Mesenchymal stem cell (in vitro differentiated cells and primary cell): Measurements from ENCODE around the gene SOCS6.

Experiments used
- DNase-seq: peaks from one replicate; pipeline ENCODE4 v3.0.0-alpha.2; 2013
- H2AFZ ChIP-seq: one replicate; pipeline ENCODE4 v1.6.1; 2013; ENCODE audit warnings: low read depth, mild to moderate bottlenecking, control low read depth, inconsistent platforms, low read length, moderate library complexity
- H2AK5ac ChIP-seq: 2 replicates; pipeline ENCODE4 v1.6.1; 2013; ENCODE audit warnings: low read length, moderate library complexity, mild to moderate bottlenecking, inconsistent platforms; ENCODE audit not compliant: severe bottlenecking
- H2BK120ac ChIP-seq: one replicate; pipeline ENCODE4 v1.6.1; 2013; ENCODE audit warnings: low read depth, mild to moderate bottlenecking, inconsistent platforms, low read length, moderate library complexity
- H2BK12ac ChIP-seq, 2 experiments: one replicate each; pipeline ENCODE4 v1.6.1; 2013; ENCODE audit warnings: inconsistent platforms in 2 of 2, low read length in 2 of 2, mild to moderate bottlenecking in 2 of 2, moderate library complexity in 2 of 2, control low read depth in 1 of 2
- H2BK15ac ChIP-seq: one replicate; pipeline ENCODE4 v1.6.1; 2013; ENCODE audit warnings: mild to moderate bottlenecking, low read depth, inconsistent platforms; ENCODE audit not compliant: poor library complexity, severe bottlenecking
- H2BK5ac ChIP-seq: 2 replicates; pipeline ENCODE4 v1.6.1; 2013; ENCODE audit warnings: low read depth, mild to moderate bottlenecking, low read length, control low read depth, inconsistent platforms; ENCODE audit not compliant: poor library complexity, severe bottlenecking
- H3K14ac ChIP-seq, 2 experiments: one replicate each; pipeline ENCODE4 v1.6.1; 2013; ENCODE audit warnings: inconsistent platforms in 2 of 2, low read length in 2 of 2, control low read depth in 1 of 2, mild to moderate bottlenecking in 1 of 2, moderate library complexity in 1 of 2
- H3K18ac ChIP-seq, 2 experiments: one replicate each; pipeline ENCODE4 v1.6.1; 2013; ENCODE audit warnings: inconsistent platforms in 2 of 2, low read length in 2 of 2, control low read depth in 1 of 2, low read depth in 1 of 2, mild to moderate bottlenecking in 1 of 2
- H3K23ac ChIP-seq, 2 experiments: one replicate each; pipeline ENCODE4 v1.6.1; 2013; ENCODE audit warnings: inconsistent platforms in 2 of 2, low read length in 2 of 2, mild to moderate bottlenecking in 2 of 2, moderate library complexity in 2 of 2, control low read depth in 1 of 2
- H3K27ac ChIP-seq: 2 replicates; pipeline ENCODE4 v1.5.1; 2013; ENCODE audit warnings: mild to moderate bottlenecking, moderate library complexity, low read length, control low read depth, inconsistent platforms; ENCODE audit not compliant: poor library complexity, severe bottlenecking
- H3K27me3 ChIP-seq, 2 experiments: 2 replicates each; pipeline versions ENCODE4 v1.6.1 to v1.7.0; 2013; ENCODE audit warnings: low read length in 2 of 2, mild to moderate bottlenecking in 2 of 2, moderate library complexity in 2 of 2, control low read depth in 1 of 2, inconsistent platforms in 1 of 2; ENCODE audit not compliant: control insufficient read depth in 1 of 2, insufficient read depth in 1 of 2
- H3K36me3 ChIP-seq, 2 experiments: 2 replicates each; pipeline versions ENCODE4 v1.6.1 to v1.7.0; 2013; ENCODE audit warnings: low read length in 2 of 2, control low read depth in 1 of 2, inconsistent platforms in 1 of 2, low read depth in 1 of 2, mild to moderate bottlenecking in 1 of 2; ENCODE audit not compliant: insufficient read depth in 2 of 2, control insufficient read depth in 1 of 2
- H3K4ac ChIP-seq, 2 experiments: one replicate each; pipeline ENCODE4 v1.6.1; 2013; ENCODE audit warnings: inconsistent platforms in 2 of 2, low read length in 2 of 2, mild to moderate bottlenecking in 2 of 2, moderate library complexity in 2 of 2, control low read depth in 1 of 2, low read depth in 1 of 2
- H3K4me1 ChIP-seq: 2 replicates; pipeline ENCODE4 v1.6.1; 2013; ENCODE audit warnings: low read depth, low read length, control low read depth; ENCODE audit not compliant: control insufficient read depth, insufficient read depth
- H3K4me2 ChIP-seq: 2 replicates; pipeline ENCODE4 v1.6.1; 2013; ENCODE audit warnings: low read length, mild to moderate bottlenecking, inconsistent platforms; ENCODE audit not compliant: poor library complexity, severe bottlenecking
- H3K4me3 ChIP-seq, 2 experiments: 2 replicates each; pipeline versions ENCODE4 v1.5.1 to v1.7.0; 2013; ENCODE audit warnings: low read length in 2 of 2, mild to moderate bottlenecking in 2 of 2, control low read depth in 1 of 2, low read depth in 1 of 2; ENCODE audit not compliant: insufficient read depth in 1 of 2
- H3K79me1 ChIP-seq: replicated peaks from 2 replicates; pipeline ENCODE4 v1.6.1; 2013; ENCODE audit warnings: mild to moderate bottlenecking, control low read depth, low read length, inconsistent platforms; ENCODE audit not compliant: poor library complexity, severe bottlenecking
- H3K9ac ChIP-seq: 2 replicates; pipeline ENCODE4 v1.7.0; 2013; ENCODE audit warnings: mild to moderate bottlenecking, low read length, moderate library complexity
- H3K9me3 ChIP-seq: 2 replicates; pipeline ENCODE4 v1.7.0; 2013; ENCODE audit warnings: mild to moderate bottlenecking, low read length; ENCODE audit not compliant: control insufficient read depth
- H4K8ac ChIP-seq: one replicate; pipeline ENCODE4 v1.6.1; 2013; ENCODE audit warnings: inconsistent platforms, mild to moderate bottlenecking, low read length, moderate library complexity
- H4K91ac ChIP-seq: one replicate; pipeline ENCODE4 v1.6.1; 2013; ENCODE audit warnings: mild to moderate bottlenecking, low read length, inconsistent platforms
- WGBS: methylation state at CpG from one replicate; pipeline ENCODE4 v1.1.7; 2013; ENCODE audit warnings: mixed read lengths; 5-methylcytosine and 5-hydroxymethylcytosine counted together

Gene SOCS6

GRCh38 chr18:70322385-70322784 is 33.5 kb downstream of the SOCS6 start:
- no peak overlapping the region for H3K4me2 ChIP-seq
- H3K4me3 ChIP-seq, result no peak overlapping the region
- H3K23ac ChIP-seq, result no peak overlapping the region
- no peaks in the 10 kb centered on the region for H3K9me3 ChIP-seq
- WGBS, result 100% methylated on average over 2 of the region's 2 CpGs
- H3K9ac ChIP-seq, result no peak overlapping the region
- peak overlapping the region; percentile 24 for H3K27ac ChIP-seq
- H2BK12ac ChIP-seq, result no peak overlapping the region
- H3K79me1 ChIP-seq, result peaks cover 14% of the 10 kb centered on the region
- H3K14ac ChIP-seq, result no peak overlapping the region
- no peak for DNase-seq
- H2AFZ ChIP-seq, result no peak overlapping the region
- H3K4me1 ChIP-seq, result peaks cover 4% of the 10 kb centered on the region
- H2BK5ac ChIP-seq, result no peak overlapping the region
- no peak overlapping the region for H4K91ac ChIP-seq
- H3K36me3 ChIP-seq, result peaks cover 14 to 37% of the 10 kb centered on the region in 2 experiments
- no peak overlapping the region for H4K8ac ChIP-seq
- no peak overlapping the region for H2BK120ac ChIP-seq
- H3K4ac ChIP-seq, result no peak overlapping the region
- H3K27me3 ChIP-seq, result no peaks in the 10 kb centered on the region
- no peak overlapping the region for H3K18ac ChIP-seq
- no peak overlapping the region for H2BK15ac ChIP-seq
- H2AK5ac ChIP-seq, result no peak overlapping the region

DNA sequence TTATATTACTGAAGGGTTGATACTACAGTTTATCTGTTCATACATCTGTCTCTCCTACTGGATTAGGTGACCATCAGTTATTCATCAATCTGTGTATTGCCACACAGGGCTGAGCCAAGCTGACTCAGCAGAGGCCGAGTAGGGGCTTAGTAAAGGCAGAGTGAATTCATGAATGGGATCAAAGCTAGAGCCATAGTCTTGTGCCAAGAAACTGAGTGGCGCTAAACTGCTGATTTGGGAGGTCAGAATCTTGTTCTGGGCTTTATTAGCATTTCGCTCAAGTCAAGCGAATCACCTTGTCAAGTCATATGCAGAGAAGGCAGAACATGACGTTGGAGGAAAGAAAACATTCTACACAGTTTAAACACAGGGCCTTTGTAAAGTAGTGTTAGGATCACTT is 34.1 kb downstream of the SOCS6 start:
- no peak overlapping the region for H2AK5ac ChIP-seq
- H4K8ac ChIP-seq, result no peak overlapping the region
- no peaks in the 10 kb centered on the region for H3K9me3 ChIP-seq
- H3K18ac ChIP-seq, result no peak overlapping the region
- H3K4me3 ChIP-seq, result no peak overlapping the region
- peaks cover 4% of the 10 kb centered on the region for H3K4me1 ChIP-seq
- H3K4me2 ChIP-seq, result no peak overlapping the region
- no peak overlapping the region for H2BK12ac ChIP-seq
- H3K9ac ChIP-seq, result no peak overlapping the region
- H3K27ac ChIP-seq, result peak overlapping the region; percentile 24
- H3K4ac ChIP-seq, result no peak overlapping the region
- peak; percentile 33 for DNase-seq
- H3K79me1 ChIP-seq, result peaks cover 14% of the 10 kb centered on the region
- no peak overlapping the region for H4K91ac ChIP-seq
- H2BK15ac ChIP-seq, result no peak overlapping the region
- H3K27me3 ChIP-seq, result no peaks in the 10 kb centered on the region
- peaks cover 14 to 42% of the 10 kb centered on the region in 2 experiments for H3K36me3 ChIP-seq
- no peak overlapping the region for H2AFZ ChIP-seq
- H3K23ac ChIP-seq, result no peak overlapping the region
- H3K14ac ChIP-seq, result no peak overlapping the region
- no peak overlapping the region for H2BK5ac ChIP-seq
- no peak overlapping the region for H2BK120ac ChIP-seq
- 92% methylated on average over 4 of the region's 5 CpGs for WGBS

- Histone ChIP-seq H3K27me3 (no peaks in the 10 kb centered on the region), H3K4ac (no peak overlapping the region), H2BK12ac (no peak overlapping the region), H3K79me1 (peaks cover 15% of the 10 kb centered on the region), H3K4me2 (no peak overlapping the region), H2AK5ac (no peak overlapping the region), H2BK120ac (no peak overlapping the region), H2BK5ac (no peak overlapping the region), H3K18ac (no peak overlapping the region), H2AFZ (no peak overlapping the region), H2BK15ac (no peak overlapping the region), H4K91ac (peak overlapping the region; percentile 34), H3K9me3 (no peaks in the 10 kb centered on the region), H3K9ac (no peak overlapping the region), H3K23ac (no peak overlapping the region), H3K4me3 (no peak overlapping the region), H3K36me3 (peaks cover 14 to 52% of the 10 kb centered on the region in 2 experiments), H3K14ac (no peak overlapping the region), H3K27ac (no peak overlapping the region), H4K8ac (no peak overlapping the region), H3K4me1 (peaks cover 4% of the 10 kb centered on the region)
- DNase-seq, result no peak
- 98% methylated on average over 20 of the region's 20 CpGs for WGBS
Measured at GRCh38 chr18:70324897-70325296, 36.1 kb downstream of the SOCS6 start.

- Histone ChIP-seq H3K18ac (no peak overlapping the region), H2BK15ac (no peak overlapping the region), H2AFZ (no peak overlapping the region), H3K79me1 (peaks cover 19% of the 10 kb centered on the region), H3K27ac (no peak overlapping the region), H3K4ac (no peak overlapping the region), H3K4me2 (no peak overlapping the region), H4K91ac (no peak overlapping the region), H3K27me3 (no peaks in the 10 kb centered on the region), H3K4me3 (no peak overlapping the region), H4K8ac (no peak overlapping the region), H2BK12ac (no peak overlapping the region), H3K36me3 (peaks cover 14 to 57% of the 10 kb centered on the region in 2 experiments), H3K23ac (no peak overlapping the region), H2BK5ac (no peak overlapping the region), H3K4me1 (peaks cover 4% of the 10 kb centered on the region), H2BK120ac (no peak overlapping the region), H2AK5ac (no peak overlapping the region), H3K14ac (no peak overlapping the region), H3K9ac (no peak overlapping the region), H3K9me3 (no peaks in the 10 kb centered on the region)
- no CpG with 5 or more reads among the region's 1 CpG for WGBS
- DNase-seq, result no peak
Measured at GRCh38 chr18:70326255-70326654, 37.4 kb downstream of the SOCS6 start.
